HFF-Myc (cell line): ENCODE results near the gene SART1.

Source experiments
- DNase-seq: peaks from one replicate; pipeline ENCODE4 v3.0.0-alpha.2; 2011; ENCODE audit warnings: low read depth; ENCODE audit errors: extremely low read depth
- H3K4me3 ChIP-seq: replicated peaks from 2 replicates; pipeline ENCODE4 v1.5.1; 2011; ENCODE audit warnings: low read depth, mild to moderate bottlenecking, control low read depth, low read length
- TF ChIP-seq, protein P1 (sequence below): IDR thresholded peaks from 2 replicates; pipeline ENCODE4 v1.5.1; 2012; ENCODE audit warnings: mild to moderate bottlenecking, low read depth, low read length, control low read depth; ENCODE audit errors: missing control alignments

The SART1 gene

GRCh38 chr11:66012371-66012945 lies 50.9 kb downstream of the SART1 start:
- no peak for DNase-seq
- TF ChIP-seq, protein P1, sequence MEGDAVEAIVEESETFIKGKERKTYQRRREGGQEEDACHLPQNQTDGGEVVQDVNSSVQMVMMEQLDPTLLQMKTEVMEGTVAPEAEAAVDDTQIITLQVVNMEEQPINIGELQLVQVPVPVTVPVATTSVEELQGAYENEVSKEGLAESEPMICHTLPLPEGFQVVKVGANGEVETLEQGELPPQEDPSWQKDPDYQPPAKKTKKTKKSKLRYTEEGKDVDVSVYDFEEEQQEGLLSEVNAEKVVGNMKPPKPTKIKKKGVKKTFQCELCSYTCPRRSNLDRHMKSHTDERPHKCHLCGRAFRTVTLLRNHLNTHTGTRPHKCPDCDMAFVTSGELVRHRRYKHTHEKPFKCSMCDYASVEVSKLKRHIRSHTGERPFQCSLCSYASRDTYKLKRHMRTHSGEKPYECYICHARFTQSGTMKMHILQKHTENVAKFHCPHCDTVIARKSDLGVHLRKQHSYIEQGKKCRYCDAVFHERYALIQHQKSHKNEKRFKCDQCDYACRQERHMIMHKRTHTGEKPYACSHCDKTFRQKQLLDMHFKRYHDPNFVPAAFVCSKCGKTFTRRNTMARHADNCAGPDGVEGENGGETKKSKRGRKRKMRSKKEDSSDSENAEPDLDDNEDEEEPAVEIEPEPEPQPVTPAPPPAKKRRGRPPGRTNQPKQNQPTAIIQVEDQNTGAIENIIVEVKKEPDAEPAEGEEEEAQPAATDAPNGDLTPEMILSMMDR = no peak
- no peak overlapping the region for H3K4me3 ChIP-seq

DNA sequence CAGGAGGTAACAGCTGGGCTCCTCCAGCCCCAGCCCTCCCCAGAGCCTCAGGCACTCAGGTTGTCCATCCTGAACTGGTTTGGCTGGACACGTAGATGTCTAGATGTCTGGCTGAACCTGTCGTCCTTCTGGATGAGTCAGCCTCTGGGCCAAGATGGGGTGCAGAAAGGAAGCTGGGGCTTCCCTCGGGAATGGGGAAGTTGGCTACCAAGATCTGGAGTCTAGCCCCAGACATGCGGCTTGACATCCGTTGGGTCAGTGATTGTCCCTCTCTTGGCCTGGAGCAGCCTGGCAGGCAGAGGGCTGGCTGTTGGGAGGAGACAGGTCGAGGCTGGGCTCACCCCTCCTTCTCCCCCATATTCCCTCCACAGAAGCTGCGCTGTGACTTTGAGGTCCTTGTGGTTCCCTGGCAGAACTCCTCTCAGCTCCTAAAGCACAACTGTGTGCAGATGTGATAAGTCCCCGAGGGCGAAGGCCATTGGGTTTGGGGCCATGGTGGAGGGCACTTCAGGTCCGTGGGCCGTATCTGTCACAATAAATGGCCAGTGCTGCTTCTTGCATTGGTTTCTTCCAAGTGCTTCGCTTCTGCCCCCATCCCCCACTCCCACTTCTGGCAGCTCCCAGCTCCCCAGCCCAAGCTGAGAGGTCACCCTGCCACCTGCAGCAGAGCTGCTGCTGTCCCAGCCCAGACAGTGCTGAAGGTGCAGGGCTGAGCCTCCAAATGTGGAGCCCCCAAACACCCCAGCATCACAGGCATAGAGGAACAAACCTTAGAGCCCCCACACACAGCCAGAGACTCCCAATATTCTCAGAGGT lies 51.6 kb downstream of the SART1 start:
- DNase-seq = no peak
- no peak overlapping the region for H3K4me3 ChIP-seq
- TF ChIP-seq, protein P1 = no peak

GRCh38 chr11:66013762-66014100 lies 52.2 kb downstream of the SART1 start:
- no peak for DNase-seq
- no peak overlapping the region for H3K4me3 ChIP-seq
- TF ChIP-seq, protein P1 = no peak

DNA sequence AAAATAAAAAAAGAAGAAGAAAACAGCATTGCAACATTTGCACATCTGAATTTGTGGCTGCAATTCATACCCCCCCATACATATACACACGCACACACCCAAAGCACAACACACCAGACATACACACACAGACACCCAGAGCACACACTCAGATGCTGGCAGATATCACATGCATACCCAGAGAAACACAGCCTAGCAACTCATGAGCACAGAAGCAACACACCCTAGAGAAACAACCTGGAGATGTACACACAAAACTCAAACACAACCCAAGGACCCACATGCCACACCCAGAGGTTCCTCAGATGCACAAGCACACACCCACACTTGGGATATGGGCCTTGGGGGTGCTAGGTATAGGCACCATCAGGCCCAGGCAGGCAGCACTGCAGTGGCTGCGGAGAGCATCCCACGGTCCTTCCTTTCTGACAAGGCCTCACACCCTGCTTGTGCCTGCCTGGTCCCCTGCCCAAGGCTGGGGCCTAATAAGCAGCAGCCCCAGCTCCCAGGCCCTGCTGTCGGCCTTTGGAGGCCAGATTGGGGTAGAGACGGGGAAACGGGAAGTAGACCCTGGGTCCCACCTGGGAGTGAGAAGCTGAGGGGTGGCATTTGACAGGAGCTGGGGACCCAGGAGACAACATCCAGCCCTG lies 53.4 kb downstream of the SART1 start:
- H3K4me3 ChIP-seq = no peak overlapping the region
- DNase-seq = no peak
- TF ChIP-seq, protein P1 = no peak

GRCh38 chr11:66015454-66015881 lies 53.9 kb downstream of the SART1 start:
- no peak for DNase-seq
- TF ChIP-seq, protein P1 = no peak
- H3K4me3 ChIP-seq = no peak overlapping the region

DNA sequence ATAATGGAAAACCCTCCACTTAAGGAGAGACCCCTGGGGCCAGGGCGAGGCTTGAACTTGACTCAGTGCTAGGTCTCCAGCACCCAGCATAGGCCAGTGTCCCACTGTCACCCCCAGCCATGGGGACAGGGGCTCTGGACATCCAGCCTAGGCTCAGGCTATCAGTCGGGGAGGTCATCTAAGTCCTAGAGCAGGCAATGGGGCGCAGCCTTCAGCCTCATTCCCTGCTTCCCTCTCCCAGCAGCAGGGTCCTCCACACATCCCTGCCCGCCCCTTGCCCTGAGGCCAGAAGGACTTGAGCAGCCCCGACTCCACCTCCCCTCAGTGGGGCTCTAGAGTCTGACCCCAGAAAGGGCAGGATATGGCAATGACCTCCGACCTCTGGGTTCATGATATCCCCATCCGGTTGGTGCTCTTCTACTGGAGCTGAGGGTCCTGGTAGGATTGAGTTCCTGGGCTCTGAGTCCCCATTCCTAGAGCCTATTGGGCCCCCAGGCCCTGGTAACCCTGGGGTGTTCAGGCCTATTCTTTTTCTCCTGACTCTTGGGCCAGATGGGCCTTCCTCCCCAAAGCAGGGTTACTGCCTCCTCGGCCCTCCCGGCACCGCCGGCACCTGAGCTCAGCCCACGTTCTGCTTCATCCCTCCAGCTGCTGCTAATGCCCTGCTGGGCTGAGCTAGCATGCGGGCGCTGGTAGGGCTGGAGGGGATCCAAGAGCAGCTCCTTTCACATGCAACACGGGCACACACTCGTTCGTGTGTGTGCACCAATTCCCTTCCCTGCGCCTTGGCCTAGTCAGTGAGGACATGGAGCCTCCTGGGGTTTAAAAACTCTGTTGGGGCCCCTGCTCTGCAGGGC lies 54.6 kb downstream of the SART1 start:
- TF ChIP-seq, protein P1 = no peak
- no peak for DNase-seq
- no peak overlapping the region for H3K4me3 ChIP-seq
